ENCODE data around the gene KCNAB1.

KCNAB1 gene

DNA sequence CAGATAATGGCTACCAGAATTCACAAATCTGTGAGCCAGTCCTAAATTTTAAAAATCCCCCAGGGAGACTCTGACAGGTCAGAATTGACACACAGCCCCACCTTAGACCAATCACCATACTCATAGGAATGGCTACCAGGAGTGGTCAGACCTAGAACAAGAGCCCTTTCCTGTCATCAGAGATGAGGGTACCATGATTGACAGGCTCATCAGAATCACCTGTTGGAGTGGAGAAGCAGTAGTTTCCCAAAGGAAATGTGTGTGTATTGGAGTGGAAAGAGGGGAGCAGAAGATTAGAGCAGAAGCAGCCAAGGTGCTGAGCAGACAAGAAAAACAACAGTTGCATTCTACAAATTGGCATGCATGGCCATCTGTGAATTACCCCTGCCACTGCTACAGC lies 461.6 kb downstream of the KCNAB1 start:
- no peak for DNase-seq (ENCODE audit: extremely low spot score)
- TF ChIP-seq CTCF (IDR thresholded peaks at IDR 0.05; ENCODE audit: control extremely low read depth, extremely low read depth, low read depth, missing control alignments) = no peak
- ChIA-PET CTCF (interaction anchor here (0.8 to 2.2 kb wide), 4 partner anchors 8 to 20 kb away, joined by 3 to 7 read pairs (median 5); no protein-coding TSS in a partner anchor), POLR2A (no interaction called here)

- ChIA-PET CTCF (interaction anchor here (0.8 to 2.2 kb wide), 5 partner anchors 9 to 28 kb away, joined by 3 to 7 read pairs (median 5); partner anchors contain the start of gene SSR3), POLR2A (interaction anchor here (1.2 kb wide), 1 partner anchor 91 kb away, joined by 4 read pairs; no protein-coding TSS in a partner anchor)
- TF ChIP-seq CTCF (IDR thresholded peaks at IDR 0.05; ENCODE audit: control extremely low read depth, extremely low read depth, low read depth, missing control alignments) = no peak
Measured at GRCh38 chr3:156582532-156583183, 462.3 kb downstream of the KCNAB1 start.

DNA sequence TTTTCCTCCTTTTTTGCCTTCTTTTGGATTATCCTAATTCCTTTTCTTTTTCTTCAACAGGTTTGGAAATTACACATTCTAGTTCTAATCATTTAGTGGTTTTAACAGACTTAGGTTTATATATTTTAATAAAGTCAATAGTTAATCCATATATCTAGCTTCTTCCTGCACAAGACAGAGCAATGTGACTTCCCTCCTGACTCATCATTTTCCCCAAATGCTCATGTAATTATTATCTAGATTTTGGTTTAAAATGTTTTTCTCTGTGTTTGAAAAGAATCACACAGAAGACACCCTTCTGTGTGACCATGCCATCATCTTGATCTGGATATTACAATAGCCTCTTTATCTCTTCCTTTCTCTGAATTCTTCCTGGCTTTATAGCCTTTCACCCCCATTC lies 463.1 kb downstream of the KCNAB1 start:
- DNase-seq (ENCODE audit: extremely low spot score) = no peak
- no peak for TF ChIP-seq CTCF (IDR thresholded peaks at IDR 0.05; ENCODE audit: control extremely low read depth, extremely low read depth, low read depth, missing control alignments)
- ChIA-PET POLR2A (interaction anchor here (1.2 kb wide), 1 partner anchor 90 kb away, joined by 4 read pairs; no protein-coding TSS in a partner anchor), CTCF (interaction anchor here (1.0 to 2.1 kb wide), 3 partner anchors 9 to 499 kb away, joined by 3 to 7 read pairs (median 5); no protein-coding TSS in a partner anchor)

More at GRCh38 chr3:156582532-156583183, 462.3 kb downstream of the KCNAB1 start:
- DNase-seq (ENCODE audit: extremely low spot score) = no peak

- DNase-seq (ENCODE audit: extremely low spot score) = peak; percentile 18
- POLR2A ChIA-PET = no interaction called here
- no peak for TF ChIP-seq CTCF (IDR thresholded peaks at IDR 0.05; ENCODE audit: control extremely low read depth, extremely low read depth, low read depth, missing control alignments)
- CTCF ChIA-PET = interaction anchor here (0.7 to 3.3 kb wide), 7 partner anchors 12 to 551 kb away, joined by 3 to 7 read pairs (median 3); no protein-coding TSS in a partner anchor
Measured at GRCh38 chr3:156586905-156587759, 466.8 kb downstream of the KCNAB1 start.

DNA sequence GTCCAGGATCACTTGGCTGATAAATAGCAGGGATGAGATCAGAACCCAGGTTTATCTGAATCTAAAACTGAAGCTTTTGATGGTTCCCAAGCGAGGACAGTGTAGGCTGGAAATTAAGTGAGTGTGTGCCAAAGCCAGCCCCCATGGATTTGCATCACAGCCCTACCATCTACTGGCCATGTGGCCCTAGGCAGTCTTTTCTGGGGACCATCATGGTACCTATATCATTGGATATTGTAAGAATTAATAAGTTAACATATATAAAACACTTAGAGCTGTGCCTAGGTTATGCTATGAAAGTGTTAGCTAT lies 467.3 kb downstream of the KCNAB1 start:
- CTCF ChIA-PET = interaction anchor here (0.7 to 3.3 kb wide), 7 partner anchors 12 to 550 kb away, joined by 3 to 7 read pairs (median 3); no protein-coding TSS in a partner anchor
- DNase-seq (ENCODE audit: extremely low spot score) = no peak
- POLR2A ChIA-PET = no interaction called here
- no peak for TF ChIP-seq CTCF (IDR thresholded peaks at IDR 0.05; ENCODE audit: control extremely low read depth, extremely low read depth, low read depth, missing control alignments)

Data from GM10248 (cell line).